Activated naive CD8-positive, alpha-beta T cell (primary cell): ENCODE measurements around the gene CYP46A1.

Source experiments
- H3K27ac Mint-ChIP-seq: one replicate; pipeline ENCODE4 v1.8.0; 2021; ENCODE audit warnings: mixed read lengths
- H3K27me3 Mint-ChIP-seq: one replicate; pipeline ENCODE4 v1.8.0; 2021; ENCODE audit warnings: mixed read lengths
- H3K36me3 Mint-ChIP-seq: one replicate; pipeline ENCODE4 v1.8.0; 2021; ENCODE audit warnings: mixed read lengths
- H3K4me1 Mint-ChIP-seq: one replicate; pipeline ENCODE4 v1.8.0; 2021; ENCODE audit warnings: low read depth, mixed read lengths
- H3K4me3 Mint-ChIP-seq: one replicate; pipeline ENCODE4 v1.8.0; 2021; ENCODE audit warnings: mild to moderate bottlenecking, mixed read lengths
- H3K9me3 Mint-ChIP-seq: one replicate; pipeline ENCODE4 v1.8.0; 2021; ENCODE audit warnings: low read depth, mixed read lengths

CYP46A1 gene

GRCh38 chr14:99729991-99730875 lies 46.1 kb downstream of the CYP46A1 start:
- Mint-ChIP-seq H3K4me1 (no peaks in the 10 kb centered on the region), H3K9me3 (no peaks in the 10 kb centered on the region), H3K27ac (no peak overlapping the region), H3K4me3 (peak overlapping the region; percentile 72), H3K36me3 (no peaks in the 10 kb centered on the region), H3K27me3 (peaks cover 19% of the 10 kb centered on the region)

DNA sequence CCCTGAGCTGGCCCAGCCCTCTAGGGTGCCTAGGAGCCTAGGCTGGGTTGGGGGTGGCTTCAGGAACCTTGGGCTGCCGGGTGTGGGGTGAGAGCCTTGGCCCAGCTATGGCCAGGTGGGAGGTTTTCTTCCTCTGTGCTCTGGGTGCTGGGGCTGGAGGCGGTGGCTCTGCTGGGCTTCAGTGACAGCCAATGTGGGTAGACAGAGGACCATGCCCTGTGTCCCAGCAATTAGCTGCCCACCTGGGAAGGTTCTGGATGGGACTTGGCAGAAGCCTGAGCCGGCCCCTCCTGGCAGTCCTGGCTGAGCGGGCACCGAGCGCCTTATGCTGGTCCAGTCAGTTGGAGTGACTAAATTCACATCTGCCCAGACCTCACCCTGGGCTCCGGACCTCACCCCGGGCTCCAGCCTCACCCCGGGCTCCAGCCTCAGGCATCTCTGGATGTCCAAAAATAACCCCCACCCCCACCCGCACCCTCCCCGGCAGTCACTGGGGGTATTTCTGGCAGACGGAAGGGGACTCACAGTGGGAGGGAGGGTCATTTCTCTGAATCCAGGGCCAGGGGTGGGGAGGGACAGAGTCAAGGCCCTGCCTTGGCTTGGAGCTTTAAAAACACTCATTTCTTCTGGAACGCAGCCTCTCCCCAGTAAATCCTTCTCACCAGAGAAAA lies 46.9 kb downstream of the CYP46A1 start:
- H3K9me3 Mint-ChIP-seq = no peaks in the 10 kb centered on the region
- H3K4me1 Mint-ChIP-seq = no peaks in the 10 kb centered on the region
- peak overlapping the region; percentile 72 for H3K4me3 Mint-ChIP-seq
- no peaks in the 10 kb centered on the region for H3K36me3 Mint-ChIP-seq
- H3K27ac Mint-ChIP-seq = no peak overlapping the region
- H3K27me3 Mint-ChIP-seq = peaks cover 21% of the 10 kb centered on the region

DNA sequence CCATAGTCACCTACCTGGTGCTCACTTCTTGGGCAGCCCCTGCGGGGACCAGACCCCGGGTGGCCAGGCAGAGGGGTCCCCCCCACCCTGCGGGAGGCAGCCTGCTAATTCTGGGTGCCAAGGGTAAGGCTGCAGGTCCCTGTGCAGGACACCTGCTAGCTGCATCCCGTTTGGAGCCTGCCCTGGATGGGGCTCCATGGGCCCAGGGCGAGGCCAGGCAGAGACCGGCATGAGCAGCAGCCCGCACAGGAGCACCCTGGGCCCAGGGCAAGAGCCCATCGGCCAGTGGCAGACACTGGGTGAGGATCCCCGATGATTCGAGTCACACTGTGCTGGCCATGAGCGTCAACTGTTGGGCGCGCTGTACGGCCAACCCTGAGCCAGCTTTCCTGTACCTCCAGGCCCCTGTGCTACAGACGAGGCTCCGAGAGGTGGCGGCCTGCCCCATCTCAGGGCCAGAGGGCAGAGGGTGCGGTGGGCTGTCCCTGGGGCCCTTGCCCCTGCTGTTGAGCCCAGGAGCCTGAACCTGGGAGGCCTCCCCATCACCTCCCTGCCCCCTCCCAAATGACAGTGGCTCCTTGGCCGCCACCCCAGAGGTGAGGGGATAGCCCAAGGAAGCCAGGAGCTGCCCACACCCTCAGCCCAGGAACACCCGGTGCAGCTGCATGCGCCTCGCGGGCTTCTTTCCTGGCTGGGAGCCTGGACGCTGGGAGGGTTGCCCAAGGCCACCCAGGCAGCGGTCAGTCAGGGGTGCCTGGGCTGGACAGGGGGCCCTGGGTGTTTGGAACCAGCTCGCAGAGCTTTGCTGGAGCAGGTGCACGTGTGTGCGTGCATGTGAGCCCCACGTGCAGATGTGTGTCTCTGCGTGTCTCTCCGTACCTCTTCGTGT lies 47.7 kb downstream of the CYP46A1 start:
- Mint-ChIP-seq H3K4me3 (peak overlapping the region; percentile 46), H3K36me3 (no peaks in the 10 kb centered on the region), H3K27me3 (peaks cover 22% of the 10 kb centered on the region), H3K27ac (no peak overlapping the region), H3K9me3 (no peaks in the 10 kb centered on the region), H3K4me1 (no peaks in the 10 kb centered on the region)

DNA sequence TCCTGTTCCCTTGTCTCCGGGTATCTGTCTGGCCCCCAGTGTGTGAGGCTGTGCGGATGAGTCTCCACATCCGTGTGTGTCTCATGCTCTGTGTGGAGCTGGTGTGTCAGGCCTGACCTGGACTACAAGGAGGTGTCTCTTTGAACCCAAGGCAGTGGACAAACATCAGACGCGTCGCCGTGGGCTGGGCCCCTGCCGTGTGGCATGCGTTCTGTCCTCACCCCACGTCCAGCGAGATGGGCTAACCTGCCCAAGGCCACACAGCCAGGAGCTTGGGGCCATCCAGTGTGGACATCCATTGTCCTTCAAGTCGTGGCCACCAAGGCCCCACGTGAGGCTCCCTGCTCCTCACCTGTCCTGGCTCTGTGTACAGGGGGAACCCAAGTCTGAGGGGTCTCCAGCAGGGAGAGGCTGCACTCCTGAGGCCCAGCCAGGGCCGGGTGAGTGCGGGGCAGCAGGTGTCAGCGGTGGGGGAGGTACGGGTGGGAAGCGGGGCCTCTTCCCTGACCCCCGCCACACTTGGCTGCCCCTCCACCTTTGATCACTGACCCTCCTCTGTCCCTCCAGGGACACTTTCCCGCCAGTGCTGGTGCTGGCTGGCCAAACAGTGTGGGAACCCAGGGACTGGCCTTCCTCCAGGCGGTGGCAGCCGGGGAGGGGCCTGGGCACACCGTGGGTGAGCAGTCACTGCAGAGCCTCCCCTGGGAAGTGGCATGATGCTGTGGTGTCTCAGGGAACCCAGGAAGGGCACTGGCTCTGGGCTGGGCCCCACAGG lies 48.5 kb downstream of the CYP46A1 start:
- Mint-ChIP-seq H3K36me3 (no peaks in the 10 kb centered on the region), H3K4me1 (no peaks in the 10 kb centered on the region), H3K9me3 (no peaks in the 10 kb centered on the region), H3K27ac (no peak overlapping the region), H3K27me3 (peaks cover 25% of the 10 kb centered on the region), H3K4me3 (peak overlapping the region; percentile 46)

- Mint-ChIP-seq H3K4me1 (no peaks in the 10 kb centered on the region), H3K36me3 (no peaks in the 10 kb centered on the region), H3K27ac (peak overlapping the region; percentile 10), H3K27me3 (peaks cover 24% of the 10 kb centered on the region), H3K9me3 (no peaks in the 10 kb centered on the region), H3K4me3 (no peak overlapping the region)
These were observed 49.1 kb downstream of the CYP46A1 start for GRCh38 chr14:99733211-99733539.

GRCh38 chr14:99733540-99734405 lies 49.7 kb downstream of the CYP46A1 start:
- peak overlapping the region; percentile 10 for H3K27ac Mint-ChIP-seq
- peaks cover 22% of the 10 kb centered on the region for H3K27me3 Mint-ChIP-seq
- no peaks in the 10 kb centered on the region for H3K36me3 Mint-ChIP-seq
- H3K4me3 Mint-ChIP-seq = no peak overlapping the region
- H3K4me1 Mint-ChIP-seq = no peaks in the 10 kb centered on the region
- H3K9me3 Mint-ChIP-seq = no peaks in the 10 kb centered on the region

DNA sequence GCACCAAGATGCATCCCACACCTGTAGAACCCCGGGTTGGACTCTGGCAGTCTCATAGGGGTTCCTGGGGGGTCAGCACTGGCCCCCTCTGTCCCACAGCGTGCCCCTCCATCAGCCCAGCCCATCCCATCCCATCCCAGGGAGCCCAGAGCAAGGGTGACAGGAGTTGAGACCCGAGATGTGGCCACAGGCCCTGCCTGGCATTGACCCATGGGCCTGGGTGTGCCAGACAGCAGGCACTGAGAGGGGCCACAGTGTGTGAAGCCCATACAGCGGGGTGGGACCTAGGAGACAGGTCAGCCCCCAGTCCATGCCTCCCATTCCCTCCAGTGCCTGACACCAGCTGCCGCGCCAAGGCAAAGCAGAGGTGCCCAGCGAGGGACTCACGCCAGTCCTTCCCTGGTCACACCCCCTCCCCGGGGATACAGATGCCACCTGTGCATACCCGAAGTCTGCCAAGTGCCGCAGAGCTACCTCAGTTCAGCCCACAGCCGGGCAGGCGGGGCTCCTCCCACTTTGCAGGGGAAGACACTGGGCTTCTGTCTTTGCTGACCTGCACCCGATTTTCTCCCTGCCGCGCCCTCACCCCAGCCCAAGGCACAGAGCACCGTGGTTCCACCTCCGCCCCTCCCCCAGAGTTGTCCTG lies 50.4 kb downstream of the CYP46A1 start:
- H3K4me3 Mint-ChIP-seq = no peak overlapping the region

DNA sequence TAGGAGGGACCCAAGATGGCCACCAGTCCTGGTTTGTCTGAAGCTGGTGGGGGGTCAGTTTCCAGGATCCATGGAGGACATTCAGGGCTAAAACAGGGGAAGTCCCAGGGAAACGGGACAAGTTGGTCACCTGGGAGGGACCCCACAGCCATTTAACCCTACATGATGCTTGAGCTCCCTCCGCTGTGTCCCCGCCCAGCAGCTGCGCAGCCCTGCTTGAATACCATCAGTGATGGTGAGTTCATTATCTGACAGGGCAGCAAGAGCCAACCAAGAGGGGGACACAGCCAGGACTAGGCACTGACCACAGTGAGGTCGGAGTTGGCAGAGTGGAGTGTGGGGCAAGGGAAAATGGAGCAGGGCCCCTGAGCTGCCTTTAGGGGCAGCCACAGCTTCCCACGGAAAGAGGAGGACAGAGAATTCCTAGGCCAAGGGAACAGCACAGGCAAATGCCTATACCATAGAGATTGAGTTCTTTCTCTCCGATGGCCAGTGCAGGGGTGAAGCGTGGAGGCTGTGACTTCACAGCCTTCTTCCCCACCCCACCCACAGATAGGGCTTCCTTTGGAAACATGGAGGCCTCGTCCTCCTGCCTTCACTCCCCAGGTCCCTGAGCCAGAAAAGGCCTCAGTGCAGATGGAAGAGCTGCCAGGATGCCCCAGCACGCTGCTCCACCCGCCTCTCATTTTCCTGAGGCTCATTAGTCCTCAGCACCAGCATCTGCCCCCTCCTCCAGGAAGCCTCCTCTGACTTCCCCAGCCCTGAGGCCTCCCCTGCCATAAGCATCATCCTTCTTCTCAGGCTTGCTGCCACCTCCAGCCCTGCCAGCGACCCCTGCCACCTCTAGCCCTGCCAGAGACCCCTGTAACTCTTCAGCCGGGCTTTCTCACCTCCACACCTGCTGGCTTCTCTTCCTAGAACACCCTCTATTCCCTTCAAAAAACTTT lies 51.4 kb downstream of the CYP46A1 start:
- H3K9me3 Mint-ChIP-seq = no peaks in the 10 kb centered on the region
- H3K4me1 Mint-ChIP-seq = no peaks in the 10 kb centered on the region
- H3K4me3 Mint-ChIP-seq = no peak overlapping the region
- H3K27ac Mint-ChIP-seq = no peak overlapping the region
- no peaks in the 10 kb centered on the region for H3K36me3 Mint-ChIP-seq
- peaks cover 23% of the 10 kb centered on the region for H3K27me3 Mint-ChIP-seq

More for the DNA sequence above, 50.4 kb downstream of the CYP46A1 start:
- Mint-ChIP-seq H3K4me1 (no peaks in the 10 kb centered on the region), H3K36me3 (no peaks in the 10 kb centered on the region), H3K27me3 (peaks cover 20% of the 10 kb centered on the region), H3K27ac (no peak overlapping the region), H3K9me3 (no peaks in the 10 kb centered on the region)

DNA sequence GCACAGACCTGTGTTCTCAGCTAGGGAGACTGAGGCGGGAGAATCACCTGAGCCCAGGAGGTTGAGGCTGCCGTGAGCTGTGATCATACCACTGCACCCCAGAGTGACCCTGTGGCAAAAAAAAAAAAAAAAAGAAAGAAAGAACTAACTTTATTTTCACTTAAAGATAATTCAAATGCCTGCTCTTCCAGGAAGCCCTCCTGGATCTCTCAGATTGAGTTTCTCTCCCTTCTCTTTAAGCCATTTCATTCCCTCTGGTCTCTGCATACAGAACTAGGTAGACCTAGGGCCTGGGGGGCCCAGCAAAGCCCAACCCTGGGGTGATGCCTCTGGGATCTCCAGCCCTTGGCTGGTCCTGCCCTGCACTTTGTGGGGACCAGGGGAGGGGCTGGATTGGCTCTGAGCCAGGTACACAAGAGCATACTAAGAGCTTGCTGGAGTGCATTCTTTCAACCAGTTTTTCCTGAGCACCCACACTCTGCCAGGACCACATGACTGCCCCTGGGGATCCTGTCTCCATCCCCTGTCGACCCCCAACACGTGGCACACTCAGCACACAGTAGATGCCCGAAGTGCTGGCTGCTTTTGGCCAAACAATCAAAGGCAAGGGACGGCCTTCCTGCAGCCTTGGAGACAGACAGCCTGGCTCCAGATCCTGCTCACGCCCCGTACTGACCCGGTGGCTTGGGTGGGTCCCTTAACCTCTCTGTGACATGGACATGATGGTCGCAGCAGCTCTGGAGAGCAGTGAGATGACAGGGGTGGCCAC lies 52.7 kb downstream of the CYP46A1 start:
- H3K9me3 Mint-ChIP-seq = no peaks in the 10 kb centered on the region
- no peaks in the 10 kb centered on the region for H3K4me1 Mint-ChIP-seq
- H3K36me3 Mint-ChIP-seq = no peaks in the 10 kb centered on the region
- H3K4me3 Mint-ChIP-seq = no peak overlapping the region
- H3K27me3 Mint-ChIP-seq = peaks cover 23% of the 10 kb centered on the region
- H3K27ac Mint-ChIP-seq = no peak overlapping the region

- H3K4me1 Mint-ChIP-seq = no peaks in the 10 kb centered on the region
- no peak overlapping the region for H3K27ac Mint-ChIP-seq
- no peaks in the 10 kb centered on the region for H3K36me3 Mint-ChIP-seq
- no peak overlapping the region for H3K4me3 Mint-ChIP-seq
- H3K27me3 Mint-ChIP-seq = peaks cover 23% of the 10 kb centered on the region
- no peaks in the 10 kb centered on the region for H3K9me3 Mint-ChIP-seq
These were observed 53.4 kb downstream of the CYP46A1 start for GRCh38 chr14:99737451-99737951.

DNA sequence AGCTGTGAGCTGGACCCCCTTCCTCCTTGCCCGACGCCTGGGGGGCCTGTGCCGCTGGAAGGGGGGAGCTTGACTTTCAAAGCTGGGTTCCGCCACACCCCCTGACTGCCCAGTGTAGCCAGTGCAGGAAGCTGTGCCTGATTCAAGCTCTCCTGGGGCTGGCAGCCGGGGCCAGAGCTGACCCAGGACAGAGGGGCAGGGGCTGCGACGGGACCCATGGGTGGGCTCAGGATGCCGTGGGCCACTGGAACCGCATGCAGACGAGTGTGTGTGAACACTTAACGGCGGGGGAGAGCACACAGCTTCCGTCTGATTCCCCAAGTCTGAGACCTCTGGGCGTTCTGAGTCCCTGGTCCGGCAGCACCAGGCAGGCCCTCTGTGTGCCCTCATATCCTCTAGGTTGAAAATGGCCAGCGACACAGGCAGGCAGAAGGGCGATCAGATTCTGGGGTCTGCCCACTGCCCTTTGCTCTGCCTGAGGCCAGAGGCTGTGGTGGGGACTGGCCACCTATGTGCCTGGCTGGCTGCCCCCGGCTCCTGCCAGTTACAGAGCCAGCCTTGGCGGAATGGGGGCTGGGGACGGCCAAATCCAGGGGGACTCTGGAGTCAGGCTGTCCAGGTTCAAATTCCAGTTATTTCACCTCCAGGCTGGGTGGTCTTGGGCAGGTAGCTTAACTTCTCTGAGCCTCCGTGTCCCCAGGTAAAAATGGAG lies 54.0 kb downstream of the CYP46A1 start:
- Mint-ChIP-seq H3K4me3 (no peak overlapping the region), H3K27me3 (peaks cover 22% of the 10 kb centered on the region), H3K36me3 (no peaks in the 10 kb centered on the region), H3K4me1 (no peaks in the 10 kb centered on the region), H3K27ac (no peak overlapping the region), H3K9me3 (no peaks in the 10 kb centered on the region)
